OCI-LY3 (cell line): Measurements from ENCODE around the gene RFC4.

Source experiments
- H2AFZ ChIP-seq: fragments of 200-600, 300-600 bp; shearing (Covaris generic); 2 replicates; pipeline ENCODE4 v1.6.0; 2014; ENCODE audit warnings: antibody characterized with exemption, low read depth, low read length
- H3K27ac ChIP-seq: fragments of 200-600, 300-600 bp; sonication (generic); 2 replicates; pipeline ENCODE4 v1.5.1; 2014; ENCODE audit warnings: mild to moderate bottlenecking, low read length, moderate library complexity, mixed read lengths
- H3K27me3 ChIP-seq: fragments of 200-600, 300-600 bp; sonication (generic); 2 replicates; pipeline ENCODE4 v1.6.1; 2014; ENCODE audit warnings: low read depth, low read length, mixed read lengths
- H3K36me3 ChIP-seq: fragments of 200-600, 300-600 bp; sonication (generic); replicated peaks from 2 replicates; pipeline ENCODE3; 2014; ENCODE audit warnings: low read depth, low read length, mixed read lengths
- H3K4me1 ChIP-seq: fragments of 300-600, 200-600 bp; sonication (generic); 2 replicates; pipeline ENCODE4 v1.6.1; 2014; ENCODE audit warnings: low read length, mixed read lengths
- H3K4me2 ChIP-seq: fragments of 200-600, 300-600 bp; sonication (generic); 2 replicates; pipeline ENCODE4 v1.6.1; 2014; ENCODE audit warnings: low read length, mixed read lengths
- H3K4me3 ChIP-seq: fragments of 300-600, 200-600 bp; sonication (generic); 2 replicates; pipeline ENCODE4 v1.5.1; 2014; ENCODE audit warnings: antibody characterized with exemption, mild to moderate bottlenecking, low read length, moderate library complexity
- H3K79me2 ChIP-seq: fragments of 300-600, 200-600 bp; shearing (Covaris generic); 2 replicates; pipeline ENCODE4 v1.6.1; 2014; ENCODE audit warnings: mild to moderate bottlenecking, low read length, mixed read lengths
- H3K9ac ChIP-seq: fragments of 300-600, 200-600 bp; shearing (Covaris generic); 2 replicates; pipeline ENCODE4 v1.6.0; 2014; ENCODE audit warnings: mild to moderate bottlenecking, low read length, moderate library complexity
- H3K9me3 ChIP-seq: fragments of 200-600, 300-600 bp; shearing (Covaris generic); 2 replicates; pipeline ENCODE4 v1.6.1; 2014; ENCODE audit warnings: low read length, mixed read lengths; ENCODE audit not compliant: insufficient read depth
- H4K20me1 ChIP-seq: fragments of 200-600, 300-600 bp; sonication (generic); 2 replicates; pipeline ENCODE4 v1.6.1; 2016; ENCODE audit warnings: low read length, mixed read lengths; ENCODE audit not compliant: insufficient read depth
- EZH2phosphoT487 ChIP-seq: fragments of 200-600 bp; shearing (Covaris generic); IDR thresholded peaks from 2 replicates; pipeline ENCODE4 v1.6.1; 2018; ENCODE audit warnings: antibody characterized with exemption, mixed run types, low read depth
- TF ChIP-seq, protein P1 (sequence below): fragments of 200-600, 300-600 bp; sonication (generic); IDR thresholded peaks from 2 replicates; pipeline ENCODE4 v1.5.1; 2014; ENCODE audit warnings: antibody characterized with exemption, low read length, low read depth

The RFC4 gene

DNA sequence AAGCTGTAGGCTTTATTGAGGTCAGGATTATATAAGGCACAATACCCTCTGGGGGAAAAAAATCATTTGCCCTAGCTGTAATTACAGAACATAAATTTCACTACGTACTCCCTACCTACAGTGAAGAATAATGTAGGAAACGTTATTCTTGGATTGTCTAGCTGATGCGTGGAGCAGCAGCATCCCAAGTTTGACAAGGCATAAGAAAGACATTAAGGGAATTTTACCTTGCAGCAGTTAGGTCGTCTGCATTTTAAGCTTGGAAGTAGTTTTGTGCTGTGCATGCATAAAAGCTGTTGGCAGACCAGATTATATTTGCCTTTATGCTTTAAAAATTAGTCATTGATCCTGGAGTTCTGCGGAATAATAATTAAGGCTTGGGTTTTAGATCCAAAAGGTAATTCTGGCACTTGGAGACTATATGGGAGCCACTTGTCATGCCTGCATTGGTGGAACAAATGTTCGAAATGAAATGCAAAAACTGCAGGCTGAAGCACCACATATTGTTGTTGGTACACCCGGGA lies 20.7 kb downstream of the RFC4 start:
- Histone ChIP-seq H3K4me1 (peaks cover 38% of the 10 kb centered on the region), H3K27ac (peak overlapping the region; percentile 95), H4K20me1 (peaks cover 64% of the 10 kb centered on the region)

DNA sequence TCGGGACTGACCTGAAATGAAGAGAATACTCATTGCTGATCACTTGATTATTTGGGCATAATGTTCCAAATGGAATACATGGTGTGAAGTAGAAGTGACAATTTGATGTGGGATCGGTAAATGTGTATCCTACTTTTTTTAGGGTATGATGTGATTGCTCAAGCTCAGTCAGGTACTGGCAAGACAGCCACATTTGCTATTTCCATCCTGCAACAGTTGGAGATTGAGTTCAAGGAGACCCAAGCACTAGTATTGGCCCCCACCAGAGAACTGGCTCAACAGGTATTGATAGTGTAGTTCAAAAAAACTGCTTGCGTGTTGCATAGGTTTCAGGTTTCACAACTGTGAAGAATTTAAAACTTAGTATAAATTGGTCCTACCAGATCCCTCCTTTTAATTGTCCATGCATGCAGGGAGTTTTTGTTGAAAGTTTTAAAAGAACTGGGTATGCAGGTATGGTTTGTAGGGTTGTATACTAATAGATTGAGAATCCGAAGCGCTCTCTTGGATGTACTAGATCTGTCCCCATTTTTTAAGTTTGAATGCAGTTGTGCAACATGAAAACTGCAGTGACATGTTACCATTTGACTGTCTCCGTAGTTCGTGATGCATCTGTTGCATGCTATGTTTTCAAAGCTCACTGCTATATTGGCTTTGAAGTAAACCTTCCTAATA lies 21.3 kb downstream of the RFC4 start:
- Histone ChIP-seq H4K20me1 (peaks cover 58% of the 10 kb centered on the region), H3K4me2 (peak overlapping the region; percentile 90), H3K27me3 (no peaks in the 10 kb centered on the region), H2AFZ (no peak overlapping the region), H3K9me3 (no peaks in the 10 kb centered on the region), H3K27ac (peak overlapping the region; percentile 95), H3K9ac (peak overlapping the region; percentile 100), H3K79me2 (peaks cover 70% of the 10 kb centered on the region), H3K36me3 (peaks cover 61% of the 10 kb centered on the region), H3K4me1 (peaks cover 38% of the 10 kb centered on the region), H3K4me3 (peak overlapping the region; percentile 94)
- TF ChIP-seq, protein P1, sequence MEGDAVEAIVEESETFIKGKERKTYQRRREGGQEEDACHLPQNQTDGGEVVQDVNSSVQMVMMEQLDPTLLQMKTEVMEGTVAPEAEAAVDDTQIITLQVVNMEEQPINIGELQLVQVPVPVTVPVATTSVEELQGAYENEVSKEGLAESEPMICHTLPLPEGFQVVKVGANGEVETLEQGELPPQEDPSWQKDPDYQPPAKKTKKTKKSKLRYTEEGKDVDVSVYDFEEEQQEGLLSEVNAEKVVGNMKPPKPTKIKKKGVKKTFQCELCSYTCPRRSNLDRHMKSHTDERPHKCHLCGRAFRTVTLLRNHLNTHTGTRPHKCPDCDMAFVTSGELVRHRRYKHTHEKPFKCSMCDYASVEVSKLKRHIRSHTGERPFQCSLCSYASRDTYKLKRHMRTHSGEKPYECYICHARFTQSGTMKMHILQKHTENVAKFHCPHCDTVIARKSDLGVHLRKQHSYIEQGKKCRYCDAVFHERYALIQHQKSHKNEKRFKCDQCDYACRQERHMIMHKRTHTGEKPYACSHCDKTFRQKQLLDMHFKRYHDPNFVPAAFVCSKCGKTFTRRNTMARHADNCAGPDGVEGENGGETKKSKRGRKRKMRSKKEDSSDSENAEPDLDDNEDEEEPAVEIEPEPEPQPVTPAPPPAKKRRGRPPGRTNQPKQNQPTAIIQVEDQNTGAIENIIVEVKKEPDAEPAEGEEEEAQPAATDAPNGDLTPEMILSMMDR = no peak

More for the DNA sequence above, 20.7 kb downstream of the RFC4 start:
- Histone ChIP-seq H3K4me2 (peak overlapping the region; percentile 90), H3K9ac (peak overlapping the region; percentile 100), H3K27me3 (no peaks in the 10 kb centered on the region), H3K79me2 (peaks cover 70% of the 10 kb centered on the region), H2AFZ (no peak overlapping the region), H3K36me3 (peaks cover 67% of the 10 kb centered on the region), H3K9me3 (no peaks in the 10 kb centered on the region), H3K4me3 (peak overlapping the region; percentile 94)
- TF ChIP-seq, protein P1 = no peak
- no peak for TF ChIP-seq EZH2phosphoT487

DNA sequence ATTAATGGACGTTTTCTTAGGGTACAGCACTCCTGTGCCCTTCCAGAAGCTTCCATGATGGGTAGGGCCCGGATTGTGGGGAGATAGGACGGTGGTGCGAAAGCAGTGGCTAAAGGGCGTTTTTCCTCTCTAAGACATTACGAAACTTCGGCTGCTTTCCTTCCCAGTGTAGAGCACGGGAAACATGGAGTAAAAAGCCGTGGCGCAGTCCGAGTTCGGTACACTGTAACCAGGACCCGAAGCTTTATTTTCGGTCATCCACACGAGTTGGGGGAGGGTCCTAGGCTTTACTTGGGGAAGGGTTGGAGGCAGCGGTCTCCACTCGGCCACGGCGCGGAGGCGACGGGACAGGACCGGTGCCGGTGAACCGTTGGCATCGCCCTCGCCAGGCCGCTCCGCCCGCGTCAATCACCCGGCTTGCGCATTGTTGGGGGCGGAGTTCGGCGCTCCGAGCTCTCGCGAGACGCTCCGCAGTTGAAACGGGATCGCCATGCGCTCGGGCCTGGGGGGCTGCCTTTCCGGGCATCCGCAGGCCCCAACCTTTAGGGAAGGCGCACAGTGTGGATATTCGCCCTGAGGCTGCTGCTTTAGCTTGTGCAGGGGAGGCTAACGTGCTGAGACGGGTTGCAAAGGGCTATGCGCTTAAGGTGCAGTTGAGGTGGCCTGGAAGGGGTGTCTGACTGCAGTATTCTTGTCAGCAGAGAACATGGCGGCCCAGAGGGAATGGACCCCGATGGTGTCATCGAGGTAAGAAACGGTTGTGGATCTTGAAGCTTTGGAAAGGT lies 22.4 kb downstream of the RFC4 start:
- Histone ChIP-seq H3K9ac (peak overlapping the region; percentile 100), H3K4me2 (peak overlapping the region; percentile 90), H3K4me1 (peaks cover 38% of the 10 kb centered on the region), H4K20me1 (peaks cover 50% of the 10 kb centered on the region), H3K9me3 (no peaks in the 10 kb centered on the region), H2AFZ (no peak overlapping the region), H3K79me2 (peaks cover 69% of the 10 kb centered on the region), H3K36me3 (peaks cover 55% of the 10 kb centered on the region), H3K4me3 (peak overlapping the region; percentile 94), H3K27ac (peak overlapping the region; percentile 95), H3K27me3 (no peaks in the 10 kb centered on the region)
- no peak for TF ChIP-seq EZH2phosphoT487
- TF ChIP-seq, protein P1 = no peak
